ENCODE data around the gene ARL6IP4. TPM values are rescaled to one million over a fixed set of nuclear protein-coding genes. Genes with fewer than 3 reads are reported as not detected.

Gene ARL6IP4
- polyA plus RNA-seq, 2 of the 4 experiments (the other 2 are of a cell fraction): 208 to 209 TPM

DNA sequence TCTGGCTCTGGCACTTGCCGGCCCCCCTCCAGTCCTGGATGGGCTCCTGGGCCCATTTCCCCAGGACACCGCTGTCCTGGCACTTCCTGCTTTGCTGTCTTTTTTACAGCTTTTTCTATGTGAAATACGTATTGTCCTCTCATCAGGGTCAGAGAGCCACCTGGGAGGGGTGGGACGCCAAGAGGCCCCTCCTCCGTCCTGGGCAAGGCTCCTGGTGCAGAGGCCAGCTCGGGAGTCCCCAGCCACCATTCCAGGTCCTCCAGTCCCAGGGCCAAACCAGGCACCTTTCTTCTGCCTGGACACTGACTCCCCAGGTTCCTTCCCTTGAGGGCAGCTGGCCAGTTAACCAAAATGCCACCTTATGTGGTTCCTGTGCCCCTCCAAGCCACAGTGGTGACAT, 22.8 kb downstream of the ARL6IP4 start:
- CTCF ChIA-PET: interaction anchor here (1.1 kb wide), 1 partner anchor 235 kb away, joined by 3 read pairs; no protein-coding TSS in a partner anchor
- no peak for ATAC-seq
- H3K4me2 ChIP-seq: no peak overlapping the region
- H3K9me3 ChIP-seq: no peaks in the 10 kb centered on the region
- no peak for TF ChIP-seq MAZ (IDR thresholded peaks at IDR 0.05; ENCODE audit: borderline replicate concordance, low read depth, low read length)
- TF ChIP-seq FOXS1 (CRISPR knock-in tag; IDR thresholded peaks at IDR 0.05): no peak
- no peak for TF ChIP-seq CHD2 (IDR thresholded peaks at IDR 0.05; ENCODE audit: low read length, partially characterized antibody)
- TF ChIP-seq, protein P1, sequence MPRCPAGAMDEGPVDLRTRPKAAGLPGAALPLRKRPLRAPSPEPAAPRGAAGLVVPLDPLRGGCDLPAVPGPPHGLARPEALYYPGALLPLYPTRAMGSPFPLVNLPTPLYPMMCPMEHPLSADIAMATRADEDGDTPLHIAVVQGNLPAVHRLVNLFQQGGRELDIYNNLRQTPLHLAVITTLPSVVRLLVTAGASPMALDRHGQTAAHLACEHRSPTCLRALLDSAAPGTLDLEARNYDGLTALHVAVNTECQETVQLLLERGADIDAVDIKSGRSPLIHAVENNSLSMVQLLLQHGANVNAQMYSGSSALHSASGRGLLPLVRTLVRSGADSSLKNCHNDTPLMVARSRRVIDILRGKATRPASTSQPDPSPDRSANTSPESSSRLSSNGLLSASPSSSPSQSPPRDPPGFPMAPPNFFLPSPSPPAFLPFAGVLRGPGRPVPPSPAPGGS (IDR thresholded peaks at IDR 0.05): no peak
- TF ChIP-seq, protein P2, sequence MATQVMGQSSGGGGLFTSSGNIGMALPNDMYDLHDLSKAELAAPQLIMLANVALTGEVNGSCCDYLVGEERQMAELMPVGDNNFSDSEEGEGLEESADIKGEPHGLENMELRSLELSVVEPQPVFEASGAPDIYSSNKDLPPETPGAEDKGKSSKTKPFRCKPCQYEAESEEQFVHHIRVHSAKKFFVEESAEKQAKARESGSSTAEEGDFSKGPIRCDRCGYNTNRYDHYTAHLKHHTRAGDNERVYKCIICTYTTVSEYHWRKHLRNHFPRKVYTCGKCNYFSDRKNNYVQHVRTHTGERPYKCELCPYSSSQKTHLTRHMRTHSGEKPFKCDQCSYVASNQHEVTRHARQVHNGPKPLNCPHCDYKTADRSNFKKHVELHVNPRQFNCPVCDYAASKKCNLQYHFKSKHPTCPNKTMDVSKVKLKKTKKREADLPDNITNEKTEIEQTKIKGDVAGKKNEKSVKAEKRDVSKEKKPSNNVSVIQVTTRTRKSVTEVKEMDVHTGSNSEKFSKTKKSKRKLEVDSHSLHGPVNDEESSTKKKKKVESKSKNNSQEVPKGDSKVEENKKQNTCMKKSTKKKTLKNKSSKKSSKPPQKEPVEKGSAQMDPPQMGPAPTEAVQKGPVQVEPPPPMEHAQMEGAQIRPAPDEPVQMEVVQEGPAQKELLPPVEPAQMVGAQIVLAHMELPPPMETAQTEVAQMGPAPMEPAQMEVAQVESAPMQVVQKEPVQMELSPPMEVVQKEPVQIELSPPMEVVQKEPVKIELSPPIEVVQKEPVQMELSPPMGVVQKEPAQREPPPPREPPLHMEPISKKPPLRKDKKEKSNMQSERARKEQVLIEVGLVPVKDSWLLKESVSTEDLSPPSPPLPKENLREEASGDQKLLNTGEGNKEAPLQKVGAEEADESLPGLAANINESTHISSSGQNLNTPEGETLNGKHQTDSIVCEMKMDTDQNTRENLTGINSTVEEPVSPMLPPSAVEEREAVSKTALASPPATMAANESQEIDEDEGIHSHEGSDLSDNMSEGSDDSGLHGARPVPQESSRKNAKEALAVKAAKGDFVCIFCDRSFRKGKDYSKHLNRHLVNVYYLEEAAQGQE (IDR thresholded peaks at IDR 0.05): no peak
- FAIRE-seq: no peak
- no peak overlapping the region for H3K4me3 ChIP-seq
- 85% methylated on average over 6 of the region's 6 CpGs for WGBS (ENCODE audit: missing lambda C conversion rate)
- no peak for DNase-seq (ENCODE audit: low read depth in 1 of 2, low spot score in 1 of 2)
- no peaks in the 10 kb centered on the region for H3K4me1 ChIP-seq
- POLR2A ChIA-PET: no interaction called here
- no peak overlapping the region for H3K27ac ChIP-seq

DNA sequence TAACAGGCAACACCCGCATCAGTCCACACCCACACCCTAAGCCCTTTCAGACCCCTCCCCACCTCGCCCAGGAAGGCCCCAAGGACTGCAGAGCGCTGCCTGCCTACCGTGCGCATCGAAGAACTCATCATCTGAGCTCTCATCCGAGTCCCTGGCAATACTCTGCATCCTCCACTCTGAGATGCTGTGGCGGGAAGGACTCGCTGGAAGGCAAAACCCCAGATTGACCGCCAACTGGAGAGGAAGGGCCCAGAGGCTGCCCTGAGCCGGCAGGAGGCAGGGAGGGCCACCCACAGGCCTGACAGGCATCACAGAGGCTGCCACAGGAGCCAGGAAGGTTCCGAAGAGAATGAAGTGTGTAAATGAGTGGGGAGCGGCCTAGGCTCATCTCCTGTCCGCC, 23.8 kb downstream of the ARL6IP4 start:
- ATAC-seq (no peak), DNase-seq (ENCODE audit: low read depth in 1 of 2, low spot score in 1 of 2) (no peak), FAIRE-seq (no peak)
- TF ChIP-seq JUNB (IDR thresholded peaks at IDR 0.05) (no peak), GATA3 (IDR thresholded peaks at IDR 0.05; ENCODE audit: borderline replicate concordance) (no peak), KDM1A (IDR thresholded peaks at IDR 0.05; ENCODE audit: low read depth) (no peak), ESRRA (IDR thresholded peaks at IDR 0.05; ENCODE audit: borderline replicate concordance, low read length) (no peak), ZFP36 (IDR thresholded peaks at IDR 0.05; ENCODE audit: borderline replicate concordance, partially characterized antibody) (no peak), CHD2 (IDR thresholded peaks at IDR 0.05; ENCODE audit: low read length, partially characterized antibody) (no peak), CBX2 (IDR thresholded peaks at IDR 0.05; ENCODE audit: borderline replicate concordance, low read depth) (no peak), FOSL2 (IDR thresholded peaks at IDR 0.05) (no peak), FOSL2 (CRISPR knock-in tag; IDR thresholded peaks at IDR 0.05) (no peak), HOXB13 (CRISPR knock-in tag; IDR thresholded peaks at IDR 0.05; ENCODE audit: low read depth) (no peak), RCOR1 (IDR thresholded peaks at IDR 0.05; ENCODE audit: low read depth, low read length) (no peak), HDAC2 (IDR thresholded peaks at IDR 0.05) (no peak), EHMT2 (IDR thresholded peaks at IDR 0.05; ENCODE audit: low read depth) (no peak), CBX8 (IDR thresholded peaks at IDR 0.05) (no peak), ZC3H11A (IDR thresholded peaks at IDR 0.05) (no peak), NPAS2 (CRISPR knock-in tag; IDR thresholded peaks at IDR 0.05; ENCODE audit: borderline replicate concordance) (no peak), EHF (CRISPR knock-in tag; IDR thresholded peaks at IDR 0.05) (no peak), MYC (IDR thresholded peaks at IDR 0.05; ENCODE audit: borderline replicate concordance, low read length) (no peak), JUN (IDR thresholded peaks at IDR 0.05) (no peak)
- TF ChIP-seq, protein P3, sequence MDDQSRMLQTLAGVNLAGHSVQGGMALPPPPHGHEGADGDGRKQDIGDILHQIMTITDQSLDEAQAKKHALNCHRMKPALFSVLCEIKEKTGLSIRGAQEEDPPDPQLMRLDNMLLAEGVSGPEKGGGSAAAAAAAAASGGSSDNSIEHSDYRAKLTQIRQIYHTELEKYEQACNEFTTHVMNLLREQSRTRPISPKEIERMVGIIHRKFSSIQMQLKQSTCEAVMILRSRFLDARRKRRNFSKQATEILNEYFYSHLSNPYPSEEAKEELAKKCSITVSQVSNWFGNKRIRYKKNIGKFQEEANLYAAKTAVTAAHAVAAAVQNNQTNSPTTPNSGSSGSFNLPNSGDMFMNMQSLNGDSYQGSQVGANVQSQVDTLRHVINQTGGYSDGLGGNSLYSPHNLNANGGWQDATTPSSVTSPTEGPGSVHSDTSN (IDR thresholded peaks at IDR 0.05): no peak
- 86% methylated on average over 14 of the region's 14 CpGs for WGBS (ENCODE audit: missing lambda C conversion rate)
- Histone ChIP-seq H3K9me3 (no peaks in the 10 kb centered on the region), H3K4me2 (no peak overlapping the region), H3K4me3 (no peak overlapping the region), H3K27ac (no peak overlapping the region), H3K4me1 (no peaks in the 10 kb centered on the region)
- ChIA-PET POLR2A (no interaction called here), CTCF (interaction anchor here (1.1 kb wide), 1 partner anchor 234 kb away, joined by 3 read pairs; no protein-coding TSS in a partner anchor)

Measured in A549 (cell line).